Gastroesophageal sphincter (tissue), 4 donors: ENCODE measurements around the gene DCLK3. TPM values are rescaled to one million over a fixed set of nuclear protein-coding genes. Genes with fewer than 3 reads are reported as not detected.

Source experiments
- ATAC-seq: fragments of 150-250 bp; one replicate; pipeline ENCODE4 v1.9.1; 2016; ENCODE audit warnings: mild to moderate bottlenecking, moderate library complexity
- H3K27ac ChIP-seq, 4 donors: fragments of 200-600 bp; sonication (generic) in 3 of 4; 1 replicate in 3 of 4; 2 replicates in 1 of 4; pipeline ENCODE4 v1.5.1; 2016 to 2019
- H3K27me3 ChIP-seq: fragments of 200-600 bp; sonication (generic); one replicate; pipeline ENCODE4 v1.5.1; 2019
- H3K36me3 ChIP-seq, 2 donors: fragments of 200-600 bp; sonication (generic); one replicate each; pipeline ENCODE4 v1.5.1; 2019; ENCODE audit warnings: control low read depth in 1 of 2
- H3K4me1 ChIP-seq, 3 donors: fragments of 200-600 bp; sonication (generic); 1 replicate in 2 of 3; 2 replicates in 1 of 3; pipeline ENCODE4 v1.5.1; 2016 to 2019; ENCODE audit warnings: control low read depth in 2 of 3
- H3K4me3 ChIP-seq, 2 donors: fragments of 200-600 bp; sonication (generic); one replicate each; pipeline ENCODE4 v1.5.1; 2019; ENCODE audit warnings: mild to moderate bottlenecking in 1 of 2, moderate library complexity in 1 of 2
- H3K9me3 ChIP-seq, 3 donors: fragments of 200-600 bp; sonication (generic); one replicate each; pipeline ENCODE4 v1.5.1; 2017 to 2019; ENCODE audit warnings: control low read depth in 2 of 3
- EP300 ChIP-seq: sonication (generic); formaldehyde crosslinking; IDR thresholded peaks from one replicate; pipeline ENCODE4 v1.6.1; 2017; ENCODE audit warnings: antibody characterized with exemption, mild to moderate bottlenecking
- POLR2A ChIP-seq, 2 donors: fragments of 450-650 bp; IDR thresholded peaks; one replicate each; pipeline ENCODE4 v1.6.1; 2017; ENCODE audit warnings: antibody characterized with exemption in 2 of 2, mild to moderate bottlenecking in 2 of 2, moderate library complexity in 1 of 2
- POLR2AphosphoS5 ChIP-seq: sonication (generic); formaldehyde crosslinking; IDR thresholded peaks from one replicate; pipeline ENCODE4 v1.6.1; 2017; ENCODE audit warnings: antibody characterized with exemption
- WGBS, 2 donors: methylation state at CpG; one replicate each; pipeline ENCODE4 v1.1.5; 2018; ENCODE audit warnings: low coverage in 1 of 2; 5-methylcytosine and 5-hydroxymethylcytosine counted together
- total RNA-seq, 4 donors: library from RNA; depleted of rRNA; stranded (reverse); fragments of >200 nt; gene quantifications; one replicate each; pipeline ENCODE4 v1.1.0, GENCODE V29; 2016
- TF ChIP-seq, protein P1 (sequence below), 4 experiments: fragments of 200-600 bp in 2 of 4; fragments of 450-650 bp in 2 of 4; sonication (generic) in 1 of 4; IDR thresholded peaks; one replicate each; pipeline ENCODE4 v1.5.1; 2017 to 2019; ENCODE audit warnings: antibody characterized with exemption in 4 of 4, mild to moderate bottlenecking in 2 of 4, moderate library complexity in 2 of 4

DCLK3 gene
- total RNA-seq, 4 donors from 2014 or later, result 0.27 to 0.62 TPM; not detected in 2

DNA sequence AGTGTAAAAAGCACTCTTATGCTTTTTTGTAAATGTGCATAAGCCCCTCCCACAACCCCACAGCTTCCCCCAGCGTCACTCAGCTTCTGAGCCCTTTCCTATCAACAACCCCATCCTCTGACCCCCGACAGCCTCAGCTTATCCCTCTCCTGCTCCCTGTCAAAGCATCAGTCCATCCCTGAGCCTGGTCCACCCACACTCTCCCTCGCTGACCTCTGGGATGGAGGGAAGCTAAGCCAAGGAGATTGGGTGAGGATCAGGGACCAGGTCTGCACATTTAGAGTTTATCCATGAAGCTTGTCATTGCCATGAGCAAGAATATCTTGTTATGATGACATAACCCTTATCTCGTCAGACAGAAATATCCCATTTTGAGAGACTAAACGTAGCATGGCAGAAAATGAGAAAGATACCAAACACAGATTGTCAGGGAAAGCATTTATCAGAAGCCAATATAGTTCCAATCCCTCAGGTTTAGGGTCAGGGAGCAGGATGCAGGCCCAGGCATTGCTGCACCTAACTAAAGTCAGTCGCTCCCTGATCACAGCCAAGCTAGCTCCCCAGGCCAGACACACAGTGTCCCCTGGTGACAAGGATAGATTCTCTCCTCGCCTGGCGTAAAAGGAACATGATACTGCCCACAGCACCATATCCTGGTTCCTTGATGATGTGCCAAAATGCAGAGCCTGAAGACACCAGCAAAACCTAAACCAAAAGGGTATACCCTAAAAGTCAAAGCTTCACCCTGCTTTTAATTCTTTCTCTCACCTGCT is 66.9 kb downstream of the DCLK3 start:
- no peaks in the 10 kb centered on the region for H3K27me3 ChIP-seq
- 83 to 100% methylated on average over 3 to 8 of the region's 8 CpGs for WGBS, 2 donors
- H3K9me3 ChIP-seq, result peaks cover 0 to 11% (median 0%) of the 10 kb centered on the region in 3 donors
- H3K4me3 ChIP-seq, result no peak overlapping the region
- no peak for ATAC-seq
- TF ChIP-seq, protein P1, sequence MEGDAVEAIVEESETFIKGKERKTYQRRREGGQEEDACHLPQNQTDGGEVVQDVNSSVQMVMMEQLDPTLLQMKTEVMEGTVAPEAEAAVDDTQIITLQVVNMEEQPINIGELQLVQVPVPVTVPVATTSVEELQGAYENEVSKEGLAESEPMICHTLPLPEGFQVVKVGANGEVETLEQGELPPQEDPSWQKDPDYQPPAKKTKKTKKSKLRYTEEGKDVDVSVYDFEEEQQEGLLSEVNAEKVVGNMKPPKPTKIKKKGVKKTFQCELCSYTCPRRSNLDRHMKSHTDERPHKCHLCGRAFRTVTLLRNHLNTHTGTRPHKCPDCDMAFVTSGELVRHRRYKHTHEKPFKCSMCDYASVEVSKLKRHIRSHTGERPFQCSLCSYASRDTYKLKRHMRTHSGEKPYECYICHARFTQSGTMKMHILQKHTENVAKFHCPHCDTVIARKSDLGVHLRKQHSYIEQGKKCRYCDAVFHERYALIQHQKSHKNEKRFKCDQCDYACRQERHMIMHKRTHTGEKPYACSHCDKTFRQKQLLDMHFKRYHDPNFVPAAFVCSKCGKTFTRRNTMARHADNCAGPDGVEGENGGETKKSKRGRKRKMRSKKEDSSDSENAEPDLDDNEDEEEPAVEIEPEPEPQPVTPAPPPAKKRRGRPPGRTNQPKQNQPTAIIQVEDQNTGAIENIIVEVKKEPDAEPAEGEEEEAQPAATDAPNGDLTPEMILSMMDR (IDR thresholded peaks at IDR 0.05), result no peak
- no peak overlapping the region for H3K27ac ChIP-seq
- no peaks in the 10 kb centered on the region for H3K4me1 ChIP-seq
- no peaks in the 10 kb centered on the region for H3K36me3 ChIP-seq

DNA sequence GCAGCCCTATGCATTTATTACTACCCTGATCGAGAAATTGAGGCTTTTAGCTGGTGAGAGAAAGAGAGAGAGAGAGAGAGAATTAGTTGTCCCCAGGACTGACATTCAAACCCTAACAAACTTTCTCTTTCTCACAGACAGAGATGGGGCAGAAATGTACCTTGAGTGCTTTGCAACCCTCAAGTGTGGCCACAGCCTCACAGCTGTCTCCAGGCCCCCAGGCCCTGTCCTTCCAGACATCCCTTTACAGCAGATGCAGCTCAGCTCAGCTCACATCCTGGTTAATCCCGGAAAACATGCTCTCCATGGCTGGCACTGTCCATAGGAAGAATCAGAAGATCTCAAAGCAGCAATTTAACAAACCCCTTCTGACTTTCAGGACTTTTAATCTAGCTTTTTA is 67.6 kb downstream of the DCLK3 start:
- TF ChIP-seq, protein P1 (IDR thresholded peaks at IDR 0.05), result no peak
- TF ChIP-seq EP300, result no peak
- no peak for TF ChIP-seq POLR2A (IDR thresholded peaks at IDR 0.05)
- TF ChIP-seq POLR2AphosphoS5, result no peak
- no peak for ATAC-seq
- H3K27me3 ChIP-seq, result no peaks in the 10 kb centered on the region
- H3K36me3 ChIP-seq, result no peaks in the 10 kb centered on the region
- H3K27ac ChIP-seq, result no peak overlapping the region
- peaks cover 0 to 11% (median 0%) of the 10 kb centered on the region in 3 donors for H3K9me3 ChIP-seq
- H3K4me1 ChIP-seq, result no peaks in the 10 kb centered on the region
- no peak overlapping the region for H3K4me3 ChIP-seq
- WGBS, 2 donors, result 84 to 91% methylated on average over 2 of the region's 2 CpGs

DNA sequence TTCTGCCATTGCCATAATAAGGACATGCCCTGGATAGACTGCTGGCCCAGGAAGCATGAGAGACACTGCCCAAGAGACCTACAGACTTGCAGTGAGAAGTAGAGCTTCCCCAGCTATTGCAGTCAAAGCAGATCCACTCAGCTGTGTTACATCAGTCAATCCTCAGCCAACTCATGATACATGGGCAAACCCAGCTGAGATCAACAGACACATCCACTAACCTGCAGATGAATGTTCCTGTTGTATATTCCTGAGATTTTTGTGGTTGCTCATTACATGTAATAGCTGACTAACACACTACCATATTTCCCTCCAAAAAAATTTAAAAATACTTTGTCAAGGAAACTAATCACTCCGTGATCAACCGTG is 68.6 kb downstream of the DCLK3 start:
- H3K36me3 ChIP-seq, result no peaks in the 10 kb centered on the region
- no peak overlapping the region for H3K27ac ChIP-seq
- WGBS, 2 donors, result 78 to 89% methylated on average over 2 of the region's 2 CpGs
- no peak overlapping the region for H3K4me3 ChIP-seq
- H3K27me3 ChIP-seq, result no peaks in the 10 kb centered on the region
- TF ChIP-seq, protein P1 (IDR thresholded peaks at IDR 0.05), result no peak
- TF ChIP-seq EP300 (no peak), POLR2AphosphoS5 (no peak), POLR2A (IDR thresholded peaks at IDR 0.05) (no peak)
- peaks cover 0 to 11% (median 0%) of the 10 kb centered on the region in 3 donors for H3K9me3 ChIP-seq
- peak; percentile 39 for ATAC-seq
- no peaks in the 10 kb centered on the region for H3K4me1 ChIP-seq

DNA sequence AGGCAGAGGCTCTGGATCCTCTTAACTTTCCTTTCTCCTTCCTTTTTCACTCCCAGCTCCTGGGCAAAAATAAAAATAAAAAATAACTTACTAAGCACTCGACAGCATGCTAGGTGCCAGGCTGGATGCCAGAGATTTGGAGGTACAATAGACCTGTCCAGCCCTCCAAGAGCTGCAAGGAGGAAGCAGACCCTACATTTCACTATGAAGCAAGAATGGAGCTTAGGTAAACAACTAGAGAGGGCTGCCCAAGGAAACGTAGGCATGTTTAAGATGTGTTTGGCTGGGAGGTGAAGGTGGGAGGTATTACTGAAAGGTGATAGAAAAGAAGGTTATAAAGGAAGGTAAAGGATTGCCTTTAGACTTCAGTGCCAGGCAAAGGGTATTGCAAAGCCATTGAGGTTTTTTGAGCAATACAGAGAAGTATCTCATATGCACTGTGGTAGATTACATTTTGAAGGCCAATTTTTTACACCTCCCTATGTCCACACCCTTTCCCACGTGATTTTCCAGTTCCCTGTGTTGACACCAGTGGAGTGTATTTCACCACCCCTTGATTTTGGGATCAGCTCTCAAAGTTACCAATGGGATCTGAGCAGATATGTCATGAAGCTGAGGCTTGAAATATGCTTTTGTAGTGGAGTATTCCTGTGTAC is 69.1 kb downstream of the DCLK3 start:
- Histone ChIP-seq H3K27ac (no peak overlapping the region), H3K27me3 (no peaks in the 10 kb centered on the region), H3K4me1 (no peaks in the 10 kb centered on the region), H3K4me3 (no peak overlapping the region), H3K9me3 (peaks cover 0 to 11% (median 0%) of the 10 kb centered on the region in 3 donors), H3K36me3 (no peaks in the 10 kb centered on the region)
- 59 to 66% methylated on average over 3 of the region's 3 CpGs for WGBS, 2 donors
- peak; percentile 43 for ATAC-seq
- TF ChIP-seq, protein P1 (IDR thresholded peaks at IDR 0.05), result no peak
- TF ChIP-seq POLR2A (IDR thresholded peaks at IDR 0.05) (no peak), POLR2AphosphoS5 (no peak), EP300 (no peak)

DNA sequence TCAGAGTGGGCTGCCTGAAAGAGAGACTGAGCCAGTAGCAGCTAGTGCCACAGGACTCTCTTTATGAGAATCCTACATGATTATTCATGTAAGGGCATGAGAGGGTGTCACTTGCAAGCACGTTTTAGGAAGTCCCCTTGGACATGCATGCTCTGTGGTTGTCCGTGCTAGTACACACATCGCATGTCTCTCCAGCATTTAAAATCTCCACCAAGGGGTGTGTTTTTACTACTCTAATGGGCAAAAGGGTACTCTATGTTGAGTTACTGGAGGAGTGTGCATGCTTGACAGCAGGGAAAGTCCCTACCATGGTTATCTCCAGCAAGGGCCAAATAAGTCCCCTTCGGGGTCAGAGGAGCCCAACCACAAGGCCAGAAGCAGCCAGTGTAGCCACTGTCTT is 70.7 kb downstream of the DCLK3 start:
- no peaks in the 10 kb centered on the region for H3K4me1 ChIP-seq
- no peaks in the 10 kb centered on the region for H3K36me3 ChIP-seq
- 86 to 100% methylated on average over 2 to 4 of the region's 4 CpGs for WGBS, 2 donors
- peaks cover 0 to 11% (median 0%) of the 10 kb centered on the region in 3 donors for H3K9me3 ChIP-seq
- no peak for TF ChIP-seq POLR2A (IDR thresholded peaks at IDR 0.05)
- no peak for TF ChIP-seq EP300
- TF ChIP-seq, protein P1 (IDR thresholded peaks at IDR 0.05), result no peak
- TF ChIP-seq POLR2AphosphoS5, result no peak
- no peaks in the 10 kb centered on the region for H3K27me3 ChIP-seq
- no peak for ATAC-seq
- H3K4me3 ChIP-seq, result no peak overlapping the region
- no peak overlapping the region for H3K27ac ChIP-seq
